HL-60 (cell line): Measurements from ENCODE around the gene ZSCAN5A.
"Not testable (repeated sequence)": the region's sequence is repeated elsewhere in the genome, so short reads cannot be mapped to it uniquely, and the experiment has no call there.

Experiments
- DNase-seq, 2 experiments: peaks; one replicate each; pipeline ENCODE4 v3.0.0-alpha.2; 2010 to 2020; ENCODE audit warnings: low read depth in 1 of 2, low spot score in 1 of 2
- H3K27ac ChIP-seq: fragments of 250-450 bp; sonication (Bioruptor Pico); replicated peaks from 2 replicates; pipeline ENCODE4 v1.5.1; 2020; ENCODE audit warnings: mild to moderate bottlenecking, moderate library complexity
- H3K27me3 ChIP-seq: fragments of 250-450 bp; sonication (Bioruptor Pico); 2 replicates; pipeline ENCODE4 v1.5.1; 2021; ENCODE audit warnings: mild to moderate bottlenecking, moderate library complexity; ENCODE audit not compliant: insufficient read depth, poor library complexity, severe bottlenecking
- H3K4me3 ChIP-seq: replicated peaks from 2 replicates; pipeline ENCODE4 v1.5.1; 2011; ENCODE audit warnings: mild to moderate bottlenecking, control low read depth, low read length; ENCODE audit not compliant: insufficient read depth
- CTCF ChIP-seq: IDR thresholded peaks from one replicate; pipeline ENCODE4 v1.5.1; 2011; ENCODE audit warnings: low read length, control low read depth, inconsistent platforms; ENCODE audit not compliant: insufficient read depth
- GABPA ChIP-seq: IDR thresholded peaks from 2 replicates; pipeline ENCODE4 v1.6.1; 2012; ENCODE audit warnings: low read depth
- POLR2AphosphoS5 ChIP-seq: IDR thresholded peaks from 2 replicates; pipeline ENCODE4 v1.6.1; 2012; ENCODE audit warnings: low read depth
- REST ChIP-seq: IDR thresholded peaks from 2 replicates; pipeline ENCODE4 v1.6.1; 2012; ENCODE audit warnings: low read depth; ENCODE audit not compliant: insufficient replicate concordance
- SPI1 ChIP-seq: IDR thresholded peaks from 2 replicates; pipeline ENCODE4 v1.6.1; 2012; ENCODE audit warnings: low read depth, mild to moderate bottlenecking, borderline replicate concordance

Gene ZSCAN5A

GRCh38 chr19:56269348-56269747, 45.3 kb downstream of the ZSCAN5A start:
- TF ChIP-seq CTCF: no peak
- no peak for TF ChIP-seq GABPA
- TF ChIP-seq SPI1: no peak
- TF ChIP-seq POLR2AphosphoS5: no peak
- TF ChIP-seq REST: no peak
- no peaks in the 10 kb centered on the region for H3K27me3 ChIP-seq
- no peak overlapping the region for H3K4me3 ChIP-seq
- no peak for DNase-seq
- no peak overlapping the region for H3K27ac ChIP-seq

- Histone ChIP-seq H3K27me3 (no peaks in the 10 kb centered on the region), H3K4me3 (no peak overlapping the region), H3K27ac (no peak overlapping the region)
- no peak for TF ChIP-seq SPI1
- TF ChIP-seq CTCF: no peak
- TF ChIP-seq REST: no peak
- TF ChIP-seq POLR2AphosphoS5: no peak
- no peak for TF ChIP-seq GABPA
- DNase-seq: no peak
These were observed 48.6 kb downstream of the ZSCAN5A start for GRCh38 chr19:56266051-56266450.

- H3K27me3 ChIP-seq: no peaks in the 10 kb centered on the region
- TF ChIP-seq GABPA (no peak), SPI1 (no peak), POLR2AphosphoS5 (no peak), REST (no peak)
- H3K27ac ChIP-seq: no peak overlapping the region
- no peak for DNase-seq
- H3K4me3 ChIP-seq: no peak overlapping the region
These were observed 51.3 kb downstream of the ZSCAN5A start for GRCh38 chr19:56263319-56263718.

GRCh38 chr19:56261932-56262331, 52.7 kb downstream of the ZSCAN5A start:
- not testable (repeated sequence) for H3K27me3 ChIP-seq

More at GRCh38 chr19:56261932-56262331, 52.7 kb downstream of the ZSCAN5A start:
- H3K4me3 ChIP-seq, DNase-seq, H3K27ac ChIP-seq: not testable (repeated sequence)
